ENCODE measurements around the gene MON1A.
"Not testable (repeated sequence)": the region's sequence is repeated elsewhere in the genome, so short reads cannot be mapped to it uniquely, and the experiment has no call there.

MON1A gene

DNA sequence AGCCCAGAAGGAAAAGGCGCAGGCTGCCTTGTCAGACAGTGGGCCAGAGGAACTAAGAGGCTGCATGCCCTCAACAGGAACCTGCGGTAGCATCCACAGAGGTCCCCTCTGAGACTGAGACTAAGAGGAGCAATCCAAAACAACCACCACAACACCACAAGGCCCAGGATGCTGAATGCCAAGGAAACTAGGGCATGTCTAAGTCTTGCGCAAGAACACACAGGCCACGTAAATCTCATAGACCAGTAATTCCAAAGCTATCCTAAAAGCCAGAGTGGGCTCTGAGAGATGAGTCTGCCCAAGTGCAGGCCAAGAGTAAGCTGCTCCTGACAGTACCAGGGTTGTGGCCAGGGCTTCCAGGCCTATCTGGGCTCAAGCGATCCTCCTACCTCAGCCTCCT, 12.9 kb downstream of the MON1A start:
- no peak for DNase-seq

DNA sequence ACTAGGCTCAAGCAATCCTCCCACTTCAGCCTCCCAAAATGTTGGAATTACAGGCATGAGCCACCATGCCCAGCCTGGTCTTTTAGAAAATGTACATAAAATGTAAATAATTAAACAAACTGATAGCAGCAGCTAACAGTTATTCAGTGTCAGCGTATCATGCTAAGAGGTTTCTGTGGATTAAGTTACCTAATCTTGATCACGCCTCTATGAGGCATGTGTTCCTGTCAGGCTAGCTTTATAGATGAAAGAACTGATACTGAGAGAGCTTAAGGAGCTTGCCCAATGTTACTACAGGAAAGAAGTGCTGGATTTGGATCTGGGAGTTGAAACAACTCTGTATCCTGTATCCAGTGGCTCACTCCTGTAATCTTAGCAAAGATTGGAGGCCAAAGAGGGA, 14.7 kb downstream of the MON1A start:
- DNase-seq: no peak

DNA sequence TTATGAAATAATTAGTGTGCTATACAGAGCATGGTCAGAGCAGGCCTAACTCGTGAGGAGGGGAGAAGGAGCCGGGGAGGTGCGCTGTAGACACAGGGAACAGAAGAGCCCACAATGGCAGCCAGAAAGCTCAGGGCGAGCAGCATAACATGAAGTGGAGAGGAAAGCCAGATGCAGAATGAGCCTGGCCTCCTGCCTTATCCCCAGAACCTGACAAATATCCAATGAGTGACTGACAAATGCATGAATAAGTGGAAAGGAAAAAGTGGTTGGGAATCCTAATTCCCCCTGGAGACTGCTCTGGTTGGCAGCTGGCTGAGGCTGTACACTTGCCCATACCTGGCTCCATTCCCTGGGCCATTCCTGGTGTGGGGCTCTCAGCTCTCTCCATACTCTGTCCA, 16.7 kb downstream of the MON1A start:
- DNase-seq: no peak

DNA sequence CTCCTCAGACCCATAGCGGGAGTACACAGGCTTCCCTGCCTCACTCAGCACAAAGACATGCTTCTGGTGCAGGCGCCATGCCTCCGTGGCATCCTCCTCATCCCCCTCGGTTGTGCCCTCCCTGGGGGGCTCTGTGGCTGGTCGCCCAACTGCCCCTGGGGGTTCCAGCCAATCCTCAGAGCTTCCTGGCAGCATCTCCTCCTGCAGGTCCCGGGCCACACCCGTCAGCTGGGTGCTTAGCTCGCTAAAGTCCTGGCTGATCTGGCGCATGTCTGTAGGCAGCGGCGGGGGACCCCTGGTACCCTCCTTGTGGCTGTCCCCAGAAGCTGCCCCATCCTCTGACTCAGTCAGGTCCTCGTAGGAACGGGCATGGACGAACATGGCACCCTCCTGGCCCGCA, 18.0 kb downstream of the MON1A start:
- no peak for DNase-seq

DNA sequence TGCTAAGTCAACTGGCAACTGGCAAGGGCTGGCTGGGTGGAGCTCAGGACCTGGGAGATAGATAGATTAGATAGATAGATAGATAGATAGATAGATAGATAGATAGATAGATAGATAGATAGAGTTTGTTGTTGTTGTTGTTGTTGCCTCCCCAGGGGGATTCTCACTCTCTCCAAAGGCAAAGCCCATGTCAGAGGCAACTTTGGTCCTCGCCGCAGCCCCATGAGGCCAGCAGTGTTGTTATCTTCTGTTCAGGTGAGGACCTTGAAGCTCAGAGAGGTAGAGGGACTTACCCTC, 18.5 kb downstream of the MON1A start:
- DNase-seq: no peak

DNA sequence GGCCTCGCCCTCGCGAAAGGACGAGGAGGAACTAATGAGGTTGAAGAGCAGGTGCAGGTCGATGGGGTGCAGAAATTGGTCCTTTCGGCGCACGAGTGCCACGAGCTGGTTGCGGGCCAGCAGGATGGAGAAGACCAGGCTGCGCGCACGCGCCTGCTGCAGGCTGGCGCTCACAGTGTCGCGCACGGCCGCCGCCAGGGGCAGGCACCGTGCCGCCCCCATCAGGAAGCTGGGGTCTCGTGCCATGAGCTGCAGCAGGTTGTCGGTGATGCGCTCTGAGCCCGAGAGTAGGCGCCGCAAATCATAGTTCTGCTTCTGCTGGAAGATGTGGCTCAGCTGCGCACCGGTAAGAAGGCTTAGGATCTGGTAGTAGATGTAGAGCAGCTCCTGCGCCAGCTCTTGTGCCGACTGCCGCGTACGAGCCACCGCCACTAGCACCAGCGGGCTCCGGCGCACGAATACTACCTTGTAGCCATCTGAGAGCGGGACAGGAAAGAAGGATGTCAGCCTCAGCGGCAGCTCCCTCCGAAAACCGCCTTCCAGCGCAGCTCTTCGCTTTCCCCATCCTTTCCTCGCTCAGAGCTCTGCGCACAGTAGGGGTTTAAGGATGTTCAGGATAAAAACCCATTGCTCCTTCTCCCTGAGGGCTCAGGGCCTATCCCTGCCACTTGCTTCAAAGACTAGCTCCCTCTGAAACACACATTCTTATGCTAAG, 19.0 kb downstream of the MON1A start:
- no peak for DNase-seq

DNA sequence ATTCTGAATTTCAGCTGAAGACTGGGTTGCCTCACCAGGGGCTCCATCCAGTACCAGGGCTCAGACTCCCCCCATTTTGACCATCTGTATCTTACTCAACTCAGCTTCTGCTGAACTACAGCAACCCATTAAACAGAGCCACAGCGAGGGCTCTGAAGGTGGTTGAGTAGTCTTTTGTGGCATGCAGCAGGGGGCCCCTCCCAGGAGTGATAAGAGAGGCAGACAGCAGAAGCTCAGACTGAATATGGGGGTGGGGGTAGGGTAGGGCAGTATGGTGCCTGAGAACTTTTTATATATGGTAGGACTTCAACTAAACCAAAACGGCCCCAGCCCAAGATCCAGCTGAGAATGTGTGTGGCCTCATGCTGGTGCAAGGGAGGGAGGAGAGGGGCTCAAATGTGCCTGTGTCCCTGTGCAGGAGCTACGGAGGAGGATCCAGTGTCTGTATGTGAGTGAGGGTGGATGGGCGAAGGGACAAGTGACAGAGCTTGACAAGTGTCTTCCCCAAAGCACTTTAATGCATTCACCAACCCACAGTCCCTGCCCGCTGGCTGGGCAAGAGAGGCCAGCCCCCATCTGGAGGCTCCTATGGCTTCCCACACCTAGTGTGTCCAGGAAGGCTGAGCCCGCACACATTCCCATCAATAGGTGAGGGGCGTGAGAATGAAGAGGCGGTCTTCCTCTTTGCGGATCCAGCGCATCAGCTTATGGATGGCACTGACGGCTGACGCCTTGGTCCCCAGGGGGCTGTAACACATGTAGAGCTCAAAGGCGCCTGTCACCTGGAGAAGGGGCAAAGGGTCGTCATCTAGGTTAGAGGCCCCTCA, 21.0 kb downstream of the MON1A start:
- DNase-seq: no peak

DNA sequence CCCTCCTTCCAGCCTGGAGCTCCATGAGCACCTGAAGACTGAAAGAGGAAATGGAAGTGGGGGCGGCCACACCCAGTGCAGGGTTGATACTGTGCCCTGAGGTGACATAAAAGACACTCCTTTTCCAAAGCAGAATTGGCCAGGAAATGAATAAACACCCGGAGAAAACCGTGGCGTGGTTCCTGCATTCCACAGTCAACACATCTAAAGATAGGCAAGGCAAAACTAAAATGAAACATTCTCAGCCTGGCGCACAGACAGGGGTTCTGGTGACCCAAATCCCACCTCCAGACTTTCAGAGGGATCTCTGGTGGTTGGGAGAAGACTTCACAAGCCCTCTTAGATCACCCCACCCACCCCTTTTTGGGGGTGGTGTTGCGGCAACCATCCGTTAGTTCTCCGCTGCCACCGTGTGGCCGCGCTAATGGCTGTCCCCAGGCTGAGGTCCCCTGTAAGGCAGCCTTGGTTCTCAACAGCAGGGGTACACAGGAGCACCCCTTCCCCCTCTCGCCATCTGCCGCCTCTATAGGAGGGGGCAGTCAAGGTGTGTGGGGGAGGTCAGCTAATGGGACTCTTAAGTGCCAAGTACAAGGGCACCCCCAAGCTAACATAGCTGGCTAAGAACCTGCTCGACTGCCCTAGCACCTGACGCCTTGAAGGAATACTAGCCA, 23.4 kb downstream of the MON1A start:
- DNase-seq: peak; percentile 57

DNA sequence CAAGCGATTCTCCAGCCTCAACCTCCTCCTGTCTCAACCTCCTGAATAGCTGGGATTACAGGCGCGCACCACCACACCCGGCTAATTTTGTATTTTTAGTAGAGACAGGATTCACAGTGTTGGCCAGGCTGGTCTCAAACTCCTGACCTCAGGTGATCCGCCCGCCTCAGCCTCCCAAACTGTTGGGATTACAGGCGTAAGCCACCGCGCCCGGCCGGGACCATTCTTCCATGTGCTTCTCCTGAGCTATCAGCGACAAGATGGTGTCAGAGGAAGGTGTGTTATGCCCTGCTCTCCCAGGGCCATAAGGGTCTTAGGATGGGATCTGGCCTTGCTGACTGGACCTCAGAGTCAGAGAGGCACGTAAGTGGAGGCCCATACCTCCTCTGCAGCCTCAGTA, 25.2 kb downstream of the MON1A start:
- DNase-seq: not testable (repeated sequence)

DNA sequence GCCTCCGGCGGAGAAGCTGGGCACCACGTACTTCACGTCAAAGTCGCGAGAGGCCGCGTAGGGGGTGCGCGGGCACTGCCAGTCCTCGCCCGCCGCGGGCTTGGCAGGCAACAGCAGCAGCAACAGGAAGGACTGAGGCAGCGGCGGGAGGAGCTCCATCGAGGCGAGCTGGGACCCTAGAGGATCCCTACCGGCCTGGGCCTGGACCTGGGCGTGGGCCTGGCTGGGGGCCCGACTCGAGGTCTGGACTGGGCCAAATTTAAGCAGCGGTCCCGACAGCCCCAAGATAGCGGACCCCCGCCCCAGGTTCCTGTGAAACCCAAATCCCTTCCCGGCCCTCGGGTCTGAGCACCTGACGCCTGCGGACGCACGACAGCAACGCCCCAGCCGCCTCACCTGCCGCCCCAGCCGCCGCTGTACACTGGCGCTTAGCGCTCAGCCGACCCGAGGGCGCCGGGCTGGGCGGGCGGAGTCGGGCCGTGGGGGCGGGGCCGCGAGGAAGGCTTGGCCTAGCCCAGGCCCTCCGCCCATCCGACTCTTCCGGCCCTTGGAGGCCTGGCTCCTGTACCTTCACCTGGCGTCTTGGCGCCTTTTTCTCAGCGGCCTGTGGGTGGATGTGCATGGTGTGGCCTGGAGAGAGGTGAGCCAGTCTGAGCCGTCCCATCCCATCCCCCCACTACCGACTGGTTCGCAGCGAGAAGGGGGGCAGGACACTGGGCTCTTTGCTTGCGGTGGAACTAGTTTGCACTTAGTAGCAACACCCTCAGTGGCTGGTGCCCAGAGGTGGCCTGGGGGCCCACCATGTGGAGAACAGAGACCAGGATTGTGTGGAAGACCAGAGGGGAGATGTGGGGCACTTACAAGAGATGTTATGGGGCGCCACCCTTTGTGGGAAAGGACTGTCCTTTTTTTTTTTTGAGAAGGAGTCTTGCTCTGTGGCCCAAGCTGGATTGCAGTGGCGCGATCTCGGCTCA, 25.9 kb downstream of the MON1A start, which contains the start of gene MST1R:
Gene MST1R, minus strand, starts transcription at position 423 of the 974 bp plus-strand sequence. Its CDS starts 264 bp downstream, at position 159.
- DNase-seq: peak; percentile 89

DNA sequence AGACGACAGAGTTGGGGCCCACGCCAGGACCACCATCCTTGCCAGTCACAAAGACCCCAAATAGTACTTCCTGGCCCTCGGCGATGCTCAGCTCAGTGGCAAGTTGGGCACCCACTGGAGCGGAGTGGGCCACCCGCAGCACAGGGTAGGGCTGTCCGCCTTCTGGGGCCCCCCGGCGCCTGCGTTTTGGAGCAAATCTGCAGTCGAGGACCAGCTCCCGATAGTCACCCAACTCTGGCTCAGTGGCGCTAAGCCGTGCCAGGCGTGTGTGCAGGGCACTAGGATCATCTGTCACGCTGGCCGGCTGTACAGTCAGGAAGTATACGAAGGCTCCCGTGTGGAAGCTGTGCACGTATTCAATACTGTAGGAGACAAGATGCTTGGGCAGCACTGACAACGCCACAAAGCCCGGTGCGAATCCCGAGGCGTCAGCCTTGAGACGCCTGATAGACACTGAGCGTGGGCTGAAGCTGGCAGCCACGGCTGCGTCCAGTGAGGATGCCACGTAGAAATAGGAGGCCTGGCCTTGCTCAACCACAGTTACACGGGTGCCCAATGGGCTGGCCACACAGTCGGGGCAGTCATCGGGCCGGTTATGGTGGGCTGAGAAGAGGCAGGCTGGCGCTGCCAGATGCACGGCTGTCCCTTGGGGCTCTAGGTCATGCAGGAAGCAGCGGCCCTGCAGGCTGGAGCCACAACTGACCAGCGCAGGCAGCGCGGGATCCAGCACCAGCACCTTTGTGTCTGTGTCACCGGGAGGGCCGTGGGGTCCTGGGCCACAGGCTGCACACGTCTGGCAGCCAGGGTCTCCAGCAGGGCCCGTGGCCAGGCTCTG, 26.9 kb downstream of the MON1A start:
- DNase-seq: no peak

DNA sequence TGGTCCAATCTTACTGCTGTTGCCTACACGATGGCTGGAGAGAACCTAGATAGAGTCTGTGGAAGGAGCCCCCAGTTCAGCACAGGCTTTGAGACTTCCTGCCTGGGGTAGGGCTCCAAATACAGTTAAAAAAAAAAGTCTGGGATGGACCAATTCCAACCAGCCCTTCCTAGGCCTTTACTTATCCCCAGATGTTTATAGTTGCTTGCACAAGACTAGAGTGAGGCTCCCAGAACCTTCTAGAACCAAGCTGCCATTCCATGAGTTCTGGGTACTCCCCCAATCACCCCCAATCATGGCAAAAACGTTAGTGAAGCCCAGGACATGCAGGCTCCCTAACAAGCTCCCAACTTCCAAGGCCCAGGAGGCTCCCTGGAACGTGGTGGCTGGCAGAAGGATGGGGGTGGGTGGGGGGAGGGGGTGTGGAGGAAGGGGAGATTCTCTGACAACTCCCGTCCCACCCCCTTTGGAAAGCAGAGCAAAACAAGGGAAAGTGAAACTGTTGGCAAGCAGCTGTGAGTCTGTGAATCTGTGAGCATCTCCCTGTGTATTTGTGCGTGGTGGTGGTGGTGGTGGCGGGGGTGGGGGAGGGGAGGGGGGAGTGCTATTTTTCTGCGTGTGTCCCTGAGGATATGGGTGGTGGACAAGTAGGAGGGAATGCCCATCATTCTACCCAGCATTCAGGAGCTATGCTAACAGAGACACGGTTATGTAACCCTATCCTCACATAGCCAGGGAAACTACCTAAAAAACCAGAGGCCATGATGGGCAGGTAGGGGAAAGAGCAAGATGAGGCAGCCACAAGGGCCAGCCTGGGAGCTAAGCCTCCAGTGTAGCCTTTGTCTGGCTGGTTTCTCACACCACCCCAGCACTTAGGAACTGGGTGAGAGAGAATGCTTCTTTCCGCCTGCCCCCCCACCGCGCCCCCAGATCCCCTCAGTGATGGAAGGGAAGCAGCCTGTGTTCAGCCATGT, 28.0 kb downstream of the MON1A start:
- DNase-seq: no peak

DNA sequence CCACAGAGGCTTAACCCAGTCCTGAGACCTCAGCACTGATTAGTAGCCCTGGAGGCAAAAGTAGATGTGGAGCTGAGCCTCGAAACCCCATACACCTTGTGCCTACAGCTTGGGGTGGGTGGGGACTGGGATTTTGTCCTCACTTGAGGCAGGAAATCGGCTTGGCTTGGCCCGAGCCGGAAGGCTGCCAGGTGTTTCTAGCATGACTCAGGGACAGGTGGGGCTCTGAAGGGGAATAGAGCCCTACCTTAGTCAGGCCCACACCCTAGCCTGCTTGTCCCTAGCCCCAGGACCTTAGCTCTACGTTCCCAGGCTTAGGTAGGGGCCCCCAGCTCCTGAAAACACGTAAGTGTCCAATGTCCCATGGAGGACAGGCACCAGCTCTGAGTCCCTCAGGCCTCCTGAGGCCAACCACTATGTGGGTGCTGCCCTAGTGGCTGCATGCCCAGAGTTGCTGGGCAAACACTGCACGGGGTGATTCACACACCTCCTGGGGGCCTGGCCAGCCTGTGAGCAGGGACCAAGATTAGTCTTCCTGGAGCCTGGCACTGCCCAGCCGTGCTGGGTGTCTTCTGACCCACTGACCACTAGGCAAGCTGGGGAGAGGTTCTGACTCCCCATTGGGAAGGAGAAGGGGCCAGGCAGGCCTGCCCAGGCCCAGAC, 29.0 kb downstream of the MON1A start:
- DNase-seq: no peak

DNA sequence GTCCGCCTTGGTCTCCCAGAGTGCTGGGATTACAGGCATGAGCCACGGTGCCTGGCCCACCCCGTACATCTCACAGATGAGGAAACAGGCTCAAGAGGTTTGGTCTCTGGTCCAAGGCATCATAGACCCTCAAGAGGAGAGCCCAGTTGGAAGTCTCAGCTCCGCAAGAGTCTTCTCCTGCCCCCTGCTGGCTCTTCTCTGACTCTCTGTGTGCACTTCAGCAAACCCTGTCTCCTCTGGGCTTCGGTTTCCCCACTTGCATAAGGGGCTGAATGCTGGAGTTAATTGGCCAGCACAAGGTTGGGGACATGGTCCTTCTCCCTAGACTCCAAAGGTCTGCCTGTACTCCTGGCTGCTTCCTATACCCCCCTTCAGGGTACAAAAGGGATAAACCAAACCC, 29.8 kb downstream of the MON1A start:
- DNase-seq: no peak

DNA sequence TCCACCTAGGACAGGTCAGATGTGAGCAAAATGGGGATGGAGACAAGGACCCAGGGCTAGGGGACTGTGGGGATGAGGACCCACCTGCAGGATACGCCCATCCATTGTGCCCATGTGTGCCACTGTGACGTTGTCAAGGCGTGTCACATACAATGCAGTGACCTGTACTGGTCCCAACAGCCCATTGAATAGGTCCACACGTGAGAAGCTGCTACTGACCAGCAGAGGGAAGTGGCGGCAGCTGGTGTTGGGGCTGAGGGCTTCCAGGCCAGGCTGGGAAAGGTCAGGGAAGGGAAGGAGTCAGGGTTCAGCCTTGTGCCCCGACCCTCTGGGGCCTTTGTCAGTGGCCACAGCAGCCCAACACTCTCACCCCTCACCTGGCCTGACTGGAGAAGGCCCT, 30.6 kb downstream of the MON1A start:
- DNase-seq: no peak

DNA sequence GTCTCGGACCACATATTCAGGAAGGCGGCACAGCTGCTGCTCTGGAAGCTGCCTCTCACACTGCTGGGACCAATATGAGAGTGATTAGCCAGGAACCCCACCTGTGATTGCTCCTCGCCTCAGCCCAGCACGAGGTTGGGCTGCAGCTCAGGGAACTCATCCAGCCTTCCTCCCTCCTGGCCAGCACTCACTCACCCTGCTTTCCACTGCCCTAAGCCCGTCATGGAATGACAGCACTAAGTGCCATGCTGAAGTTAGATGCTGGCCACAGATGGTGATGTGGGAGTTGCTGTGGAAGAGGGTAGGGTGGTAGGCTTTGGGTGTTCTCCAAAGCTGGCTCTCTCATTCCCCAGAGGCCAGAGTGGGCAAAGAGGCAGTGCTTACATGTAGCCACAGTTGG, 33.3 kb downstream of the MON1A start:
- DNase-seq: no peak

DNA sequence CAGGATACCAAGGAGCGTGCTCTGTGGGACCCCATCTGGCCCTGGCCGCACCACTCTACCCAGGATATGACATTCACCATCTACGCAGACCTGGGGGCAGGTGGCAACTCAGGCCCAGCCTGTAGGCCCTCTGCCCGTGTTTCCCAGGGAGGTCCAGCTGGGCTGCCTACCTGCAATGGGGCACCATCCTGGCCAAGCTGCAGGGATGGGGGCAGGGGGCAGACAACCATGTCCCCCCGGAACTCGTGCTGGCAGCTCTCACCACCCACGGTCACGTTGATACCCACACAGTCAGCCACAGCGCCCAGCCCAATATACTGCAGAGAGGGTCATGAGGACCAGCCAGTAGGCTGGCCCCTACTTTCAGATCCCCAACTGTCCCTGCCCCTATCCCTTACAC, 33.8 kb downstream of the MON1A start:
- no peak for DNase-seq

DNA sequence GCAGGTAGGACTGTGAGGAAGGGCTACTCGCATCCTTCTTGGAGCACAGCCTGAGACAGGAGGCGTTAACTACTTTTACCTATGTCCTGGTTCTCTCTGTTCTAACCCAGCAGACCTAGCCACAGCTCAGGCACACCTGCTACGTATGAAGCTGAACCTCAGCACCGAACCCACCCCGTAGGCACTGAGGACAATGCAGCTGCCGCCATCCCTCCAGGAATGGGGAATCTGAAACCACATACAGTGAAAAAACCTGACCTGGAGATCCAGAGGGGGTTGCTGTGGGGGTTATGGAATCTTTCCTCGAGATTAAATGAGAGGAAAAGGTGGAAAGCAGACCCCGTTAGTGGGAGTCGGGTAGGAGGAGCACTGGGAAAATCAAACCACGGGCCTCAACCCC, 40.3 kb downstream of the MON1A start:
- DNase-seq: no peak

DNA sequence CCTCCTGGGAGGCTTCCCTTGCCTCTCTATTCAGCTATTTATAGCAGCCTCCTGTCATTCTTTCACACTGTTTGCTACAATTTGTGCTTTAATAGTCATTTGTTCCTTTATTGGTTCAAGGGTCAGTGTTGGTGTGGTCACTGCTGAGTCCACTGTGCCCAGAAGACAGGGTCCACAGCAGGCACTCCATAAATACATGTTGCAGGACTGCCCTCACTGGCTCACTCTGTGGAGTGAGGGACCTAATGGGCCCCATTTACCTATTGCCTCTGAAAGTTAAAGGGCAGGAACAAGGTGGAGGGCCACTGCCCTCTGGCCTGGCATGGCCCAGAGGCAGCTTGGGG, 42.7 kb downstream of the MON1A start:
- DNase-seq: no peak

DNA sequence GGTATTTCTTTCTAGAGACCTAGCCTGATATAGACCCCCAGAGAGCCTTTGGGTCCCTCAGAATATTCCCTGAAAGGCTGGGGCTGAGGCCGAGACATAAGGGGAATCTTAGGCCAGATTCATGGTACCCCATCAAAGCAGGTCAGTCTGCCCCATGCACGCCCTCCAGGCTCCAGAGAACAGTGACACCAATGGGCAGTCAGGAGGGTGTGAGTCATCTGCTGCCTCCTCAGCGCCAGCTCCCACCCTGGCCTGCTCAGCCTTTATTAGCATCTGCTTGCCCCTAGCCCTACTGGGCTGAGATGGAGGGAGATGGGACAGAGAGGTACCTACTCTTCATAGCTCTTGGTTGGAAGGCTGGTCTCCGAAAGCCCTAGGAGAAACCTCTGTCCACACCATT, 45.6 kb downstream of the MON1A start:
- DNase-seq: no peak

All from CD4-positive, alpha-beta T cell treated with Interleukin-6 for 4 hours (primary cell).